Gastrocnemius medialis (tissue), 4 donors: Measurements from ENCODE around the gene IQCC. TPM values are rescaled to one million over a fixed set of nuclear protein-coding genes. Genes with fewer than 3 reads are reported as not detected.

Source experiments
- ATAC-seq, 2 donors: fragments of 150-250 bp; one replicate each; pipeline ENCODE4 v1.9.1; 2016
- DNase-seq, 2 donors: peaks; one replicate each; pipeline ENCODE4 v3.0.0-alpha.2; 2019
- H3K27ac ChIP-seq, 4 donors: fragments of 200-600 bp; sonication (generic); 1 replicate in 1 of 4; 2 replicates in 3 of 4; pipeline ENCODE4 v1.5.1; 2016 to 2018; ENCODE audit warnings: mild to moderate bottlenecking in 2 of 4, moderate library complexity in 1 of 4
- H3K27me3 ChIP-seq, 3 donors: fragments of 200-600 bp; sonication (generic) in 2 of 3; 1 replicate in 1 of 3; 2 replicates in 2 of 3; pipeline versions ENCODE4 v1.5.1 to v1.6.0; 2016 to 2019; ENCODE audit warnings: mild to moderate bottlenecking in 1 of 3, moderate library complexity in 1 of 3
- H3K36me3 ChIP-seq, 2 donors: fragments of 200-600 bp; sonication (generic) in 1 of 2; one replicate each; pipeline ENCODE4 v1.5.1; 2017 to 2018
- H3K4me1 ChIP-seq, 2 donors: fragments of 200-600 bp; sonication (generic) in 1 of 2; one replicate each; pipeline ENCODE4 v1.5.1; 2016 to 2017; ENCODE audit warnings: mild to moderate bottlenecking in 2 of 2
- H3K4me3 ChIP-seq, 4 donors: fragments of 200-600 bp; sonication (generic) in 3 of 4; 1 replicate in 1 of 4; 2 replicates in 3 of 4; pipeline ENCODE4 v1.5.1; 2016 to 2019; ENCODE audit warnings: mild to moderate bottlenecking in 2 of 4
- H3K9me3 ChIP-seq, 3 donors: fragments of 200-600 bp; sonication (generic) in 2 of 3; 1 replicate in 1 of 3; 2 replicates in 2 of 3; pipeline ENCODE4 v1.5.1; 2016 to 2019
- CTCF ChIP-seq, 5 experiments: fragments of 450-650 bp in 3 of 5; fragments of 200-600 bp in 2 of 5; sonication (generic) in 2 of 5; IDR thresholded peaks in 4 of 5; conservative IDR thresholded peaks in 1 of 5; 1 replicate in 4 of 5; 2 replicates in 1 of 5; pipeline ENCODE4 v1.5.1; 2016 to 2019; ENCODE audit warnings: antibody characterized with exemption in 5 of 5, mild to moderate bottlenecking in 3 of 5, moderate library complexity in 3 of 5
- POLR2A ChIP-seq, 2 donors: fragments of 450-650 bp; IDR thresholded peaks; one replicate each; pipeline ENCODE4 v1.6.1; 2017; ENCODE audit warnings: antibody characterized with exemption in 2 of 2, mild to moderate bottlenecking in 2 of 2, moderate library complexity in 2 of 2
- in situ Hi-C, 4 donors: fragments of 200-750 bp; cut with MboI; loops; one replicate each; pipeline versions ENCODE4 v1.15.0 to v1.8.0; 2017; ENCODE audit warnings: low sequenced_read_pairs in 4 of 4
- intact Hi-C: fragments of 100-400 bp; cut with DNase I; formaldehyde crosslinking; loops from one replicate; pipeline ENCODE4 v1.15.1; 2023; ENCODE audit warnings: low total_unique reads
- total RNA-seq, 4 donors: library from RNA; depleted of rRNA; stranded (reverse); fragments of >200 nt; gene quantifications; one replicate each; pipeline versions ENCODE4 v1.1.0 to v1.2.3, GENCODE V29; 2016

IQCC gene
- total RNA-seq, 4 donors from 2014 or later, result 0.49 to 0.93 (median 0.83) TPM

- H3K4me1 ChIP-seq, result peaks cover 33 to 40% of the 10 kb centered on the region in 2 donors
- H3K27ac ChIP-seq, result peak overlapping the region; percentile 8 to 58 (median 18)
- H3K27me3 ChIP-seq, result no peaks in the 10 kb centered on the region
- in situ Hi-C loops, result no loop called here
- DNase-seq, result no peak
- no peak overlapping the region for H3K4me3 ChIP-seq
- no peaks in the 10 kb centered on the region for H3K9me3 ChIP-seq
- peaks cover 4 to 65% of the 10 kb centered on the region in 2 donors for H3K36me3 ChIP-seq
- ATAC-seq, result no peak
- no peak for TF ChIP-seq POLR2A (IDR thresholded peaks at IDR 0.05)
- no peak for TF ChIP-seq CTCF (IDR thresholded peaks at IDR 0.05 in 4 of 5, conservative IDR thresholded peaks at IDR 0.05 in 1 of 5)
- intact Hi-C loops, result no loop called here
These were observed 20.8 kb upstream of the IQCC start for GRCh38 chr1:32184650-32185049.

DNA sequence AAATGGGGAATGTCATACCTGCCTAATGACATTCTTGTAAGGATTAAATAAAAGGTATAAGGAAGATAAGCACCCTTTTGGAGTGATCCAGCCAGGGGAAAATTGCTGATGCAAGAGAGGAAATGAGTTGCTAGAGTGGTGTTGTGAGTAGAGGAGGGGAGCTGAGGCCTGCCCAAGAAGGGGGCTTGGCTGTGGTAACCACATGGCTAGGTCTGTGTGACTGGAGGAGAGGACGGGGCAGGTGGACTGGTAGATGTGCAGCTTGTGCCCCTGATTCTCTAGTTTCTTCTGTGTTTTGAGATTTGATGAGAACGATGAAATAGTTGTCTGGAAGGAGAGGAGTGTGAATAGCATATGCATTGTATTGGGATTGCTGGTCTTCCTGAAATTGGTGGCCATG, 19.4 kb upstream of the IQCC start:
- peak overlapping the region in 1 of 4 donors; percentile 22 for H3K27ac ChIP-seq
- no peaks in the 10 kb centered on the region for H3K27me3 ChIP-seq
- H3K4me1 ChIP-seq, result peaks cover 25 to 32% of the 10 kb centered on the region in 2 donors
- H3K4me3 ChIP-seq, result no peak overlapping the region
- in situ Hi-C loops, result no loop called here
- ATAC-seq (no peak), DNase-seq (no peak)
- TF ChIP-seq POLR2A (IDR thresholded peaks at IDR 0.05), result no peak
- TF ChIP-seq CTCF (IDR thresholded peaks at IDR 0.05 in 4 of 5, conservative IDR thresholded peaks at IDR 0.05 in 1 of 5), result no peak
- H3K36me3 ChIP-seq, result peaks cover 4 to 78% of the 10 kb centered on the region in 2 donors
- intact Hi-C loops, result no loop called here
- H3K9me3 ChIP-seq, result no peaks in the 10 kb centered on the region

- in situ Hi-C loops, result no loop called here
- Histone ChIP-seq H3K4me1 (peaks cover 21 to 28% of the 10 kb centered on the region in 2 donors), H3K4me3 (no peak overlapping the region), H3K36me3 (peaks cover 4 to 78% of the 10 kb centered on the region in 2 donors), H3K9me3 (no peaks in the 10 kb centered on the region), H3K27me3 (no peaks in the 10 kb centered on the region), H3K27ac (peak overlapping the region in 1 of 4 donors; percentile 22)
- ATAC-seq, result no peak
- TF ChIP-seq CTCF (IDR thresholded peaks at IDR 0.05 in 4 of 5, conservative IDR thresholded peaks at IDR 0.05 in 1 of 5) (no peak), POLR2A (IDR thresholded peaks at IDR 0.05) (no peak)
- DNase-seq, result no peak
- intact Hi-C loops, result no loop called here
These were observed 19.0 kb upstream of the IQCC start for GRCh38 chr1:32186491-32186890.

- DNase-seq (no peak), ATAC-seq (no peak)
- Histone ChIP-seq H3K4me1 (peaks cover 12 to 18% of the 10 kb centered on the region in 2 donors), H3K9me3 (no peaks in the 10 kb centered on the region), H3K27ac (no peak overlapping the region), H3K36me3 (peaks cover 4 to 83% of the 10 kb centered on the region in 2 donors), H3K27me3 (no peaks in the 10 kb centered on the region), H3K4me3 (no peak overlapping the region)
- intact Hi-C loops (no loop called here), in situ Hi-C loops (no loop called here)
- no peak for TF ChIP-seq POLR2A (IDR thresholded peaks at IDR 0.05)
- no peak for TF ChIP-seq CTCF (IDR thresholded peaks at IDR 0.05 in 4 of 5, conservative IDR thresholded peaks at IDR 0.05 in 1 of 5)
These were observed 17.6 kb upstream of the IQCC start for GRCh38 chr1:32187850-32188249.
